HCT116 (cell line): ENCODE measurements around the gene RNPEPL1. TPM values are rescaled to one million over a fixed set of nuclear protein-coding genes. Genes with fewer than 3 reads are reported as not detected.

Experiments
- ATAC-seq: fragments of 200-7000 bp; cut with Tn5 transposase; 2 replicates; pipeline ENCODE4 v1.9.1; 2020; ENCODE audit warnings: mild to moderate bottlenecking, moderate library complexity
- BruUV-seq: library from RNA; stranded (reverse); fragments of 400-500 nt; replicated peaks from 2 replicates; lab custom pipeline; 2021; lab: Mats Ljungman, UMichigan
- CTCF ChIA-PET: fragments of 300-600 bp; sonication (Branson Sonifier 250); formaldehyde crosslinking; loops from one replicate; lab custom pipeline; 2021; ENCODE audit warnings: antibody characterized with exemption; lab: Charles Lee
- POLR2A ChIA-PET: fragments of 300-600, 350-600 bp; sonication (Branson Sonifier 250); formaldehyde crosslinking; loops from one replicate; lab custom pipeline; 2021; ENCODE audit warnings: antibody characterized with exemption; lab: Charles Lee
- RAD21 ChIA-PET, 2 experiments: fragments of 300-600 bp; sonication (Branson Sonifier 250); formaldehyde crosslinking; loops; one replicate each; lab custom pipeline; 2023; ENCODE audit warnings: low total read pairs in 2 of 2; ENCODE audit not compliant: uncharacterized antibody in 2 of 2, unreplicated experiment in 2 of 2, low non-redundant PET in 1 of 2; lab: Charles Lee
- DNase-seq: peaks from one replicate; pipeline ENCODE4 v3.0.0-alpha.2; 2010; ENCODE audit warnings: low read depth, low spot score
- H2AFZ ChIP-seq: fragments of 200-600 bp; shearing (Covaris generic), sonication (generic); 2 replicates; pipeline ENCODE4 v1.6.1; 2017; ENCODE audit warnings: low read depth, mixed run types, mixed read lengths, antibody characterized with exemption, low read length; ENCODE audit not compliant: poor library complexity, severe bottlenecking
- H3K27ac ChIP-seq: 2 replicates; pipeline ENCODE4 v1.5.1; 2012; ENCODE audit warnings: low read depth, low read length
- H3K27me3 ChIP-seq: fragments of 200-600 bp; sonication (generic); 2 replicates; pipeline ENCODE4 v1.6.1; 2016; ENCODE audit warnings: mixed run types, low read length, mixed read lengths; ENCODE audit not compliant: insufficient read depth
- H3K36me3 ChIP-seq, 2 experiments: fragments of 200-500 bp in 1 of 2; fragments of 200-600 bp in 1 of 2; sonication (Bioruptor generic) in 1 of 2; sonication (generic) in 1 of 2; 2 replicates each; pipeline versions ENCODE4 v1.5.1 to v1.6.1; 2014 to 2016; ENCODE audit warnings: low read length in 2 of 2, inconsistent platforms in 1 of 2, mixed read lengths in 1 of 2, mixed run types in 1 of 2; ENCODE audit not compliant: insufficient read depth in 2 of 2, control insufficient read depth in 1 of 2
- H3K4me1 ChIP-seq, 2 experiments: fragments of 200-600 bp in 1 of 2; sonication (generic) in 1 of 2; 2 replicates each; pipeline versions ENCODE4 v1.5.1 to v1.6.1; 2012 to 2017; ENCODE audit warnings: low read length in 2 of 2, inconsistent platforms in 1 of 2, mild to moderate bottlenecking in 1 of 2, mixed read lengths in 1 of 2, mixed run types in 1 of 2, moderate library complexity in 1 of 2; ENCODE audit not compliant: insufficient read depth in 2 of 2, control insufficient read depth in 1 of 2
- H3K4me2 ChIP-seq: fragments of 200-600 bp; sonication (generic); 2 replicates; pipeline ENCODE4 v1.6.1; 2017; ENCODE audit warnings: mixed run types, low read length, mixed read lengths
- H3K4me3 ChIP-seq, 2 experiments: fragments of 200-600 bp in 1 of 2; sonication (generic) in 1 of 2; replicated peaks in 1 of 2; 2 replicates each; pipeline ENCODE4 v1.5.1; 2011 to 2016; ENCODE audit warnings: low read length in 2 of 2, control low read depth in 1 of 2, low read depth in 1 of 2, mild to moderate bottlenecking in 1 of 2, mixed read lengths in 1 of 2, mixed run types in 1 of 2
- H3K79me2 ChIP-seq: fragments of 200-600 bp; sonication (generic); 2 replicates; pipeline ENCODE4 v1.6.1; 2017; ENCODE audit warnings: mild to moderate bottlenecking, mixed run types, low read length, moderate library complexity, mixed read lengths; ENCODE audit not compliant: insufficient read depth
- H3K9ac ChIP-seq: fragments of 200-600 bp; sonication (generic); 2 replicates; pipeline ENCODE4 v1.6.1; 2016; ENCODE audit warnings: low read length, mixed read lengths
- H3K9me2 ChIP-seq: fragments of 200-600 bp; sonication (generic), shearing (Covaris generic); 2 replicates; pipeline ENCODE4 v1.6.1; 2017; ENCODE audit warnings: mixed run types, mild to moderate bottlenecking, moderate library complexity; ENCODE audit not compliant: insufficient read depth
- H3K9me3 ChIP-seq, 2 experiments: fragments of 200-500 bp in 1 of 2; fragments of 200-600 bp in 1 of 2; sonication (Bioruptor generic) in 1 of 2; sonication (generic) in 1 of 2; 2 replicates each; pipeline ENCODE4 v1.6.1; 2014 to 2017; ENCODE audit warnings: low read length in 2 of 2, mixed read lengths in 2 of 2, inconsistent platforms in 1 of 2, low read depth in 1 of 2, mild to moderate bottlenecking in 1 of 2, mixed run types in 1 of 2, moderate library complexity in 1 of 2; ENCODE audit not compliant: control insufficient read depth in 1 of 2, insufficient read depth in 1 of 2
- H4K20me1 ChIP-seq: fragments of 200-600 bp; sonication (generic), shearing (Covaris generic); 2 replicates; pipeline ENCODE4 v1.6.1; 2017; ENCODE audit warnings: mixed run types, mild to moderate bottlenecking, moderate library complexity; ENCODE audit not compliant: insufficient read depth
- EGR1 ChIP-seq: IDR thresholded peaks from 2 replicates; pipeline ENCODE4 v1.6.1; 2012; ENCODE audit warnings: low read depth
- ELF1 ChIP-seq: IDR thresholded peaks from 2 replicates; pipeline ENCODE4 v1.6.1; 2012; ENCODE audit warnings: low read depth, borderline replicate concordance
- EZH2 ChIP-seq: fragments of 200-600 bp; sonication (generic); IDR thresholded peaks from 2 replicates; pipeline ENCODE4 v1.6.1; 2017; ENCODE audit warnings: antibody characterized with exemption, mixed run types
- EZH2phosphoT487 ChIP-seq: fragments of 200-600 bp; IDR thresholded peaks from 2 replicates; pipeline ENCODE4 v1.6.1; 2018; ENCODE audit warnings: antibody characterized with exemption, borderline replicate concordance
- FOSL1 ChIP-seq: IDR thresholded peaks from 2 replicates; pipeline ENCODE4 v1.6.1; 2012; ENCODE audit warnings: low read depth
- SIN3A ChIP-seq: IDR thresholded peaks from 2 replicates; pipeline ENCODE4 v1.6.1; 2012; ENCODE audit warnings: low read depth
- YY1 ChIP-seq: IDR thresholded peaks from 2 replicates; pipeline ENCODE4 v1.6.1; 2011; ENCODE audit warnings: low read length, low read depth, moderate library complexity, mild to moderate bottlenecking; ENCODE audit not compliant: insufficient replicate concordance; ENCODE audit errors: extremely low read depth
- ZFX ChIP-seq: fragments of 450-650 bp; IDR thresholded peaks from 2 replicates; pipeline ENCODE4 v1.6.1; 2017
- intact Hi-C: fragments of 100-400 bp; cut with micrococcal nuclease; formaldehyde crosslinking; loops from 2 replicates; pipeline ENCODE4 v1.10.0; 2022
- total RNA-seq: library from RNA; stranded (reverse); gene quantifications from one replicate; pipeline ENCODE4 v1.2.1, GENCODE V29; 2021; ENCODE audit not compliant: unreplicated experiment
- TF ChIP-seq, protein P1 (sequence below): IDR thresholded peaks from 2 replicates; pipeline ENCODE4 v1.6.1; 2012
- TF ChIP-seq, protein P2 (sequence below): IDR thresholded peaks from 2 replicates; pipeline ENCODE4 v1.6.1; 2012
- TF ChIP-seq, protein P3 (sequence below): IDR thresholded peaks from 2 replicates; pipeline ENCODE4 v1.6.1; 2011; ENCODE audit warnings: mild to moderate bottlenecking, low read length, moderate library complexity; ENCODE audit not compliant: insufficient replicate concordance; ENCODE audit errors: extremely low read depth

RNPEPL1 gene
- total RNA-seq, 1 experiment from 2014 or later, result 49.7 TPM

DNA sequence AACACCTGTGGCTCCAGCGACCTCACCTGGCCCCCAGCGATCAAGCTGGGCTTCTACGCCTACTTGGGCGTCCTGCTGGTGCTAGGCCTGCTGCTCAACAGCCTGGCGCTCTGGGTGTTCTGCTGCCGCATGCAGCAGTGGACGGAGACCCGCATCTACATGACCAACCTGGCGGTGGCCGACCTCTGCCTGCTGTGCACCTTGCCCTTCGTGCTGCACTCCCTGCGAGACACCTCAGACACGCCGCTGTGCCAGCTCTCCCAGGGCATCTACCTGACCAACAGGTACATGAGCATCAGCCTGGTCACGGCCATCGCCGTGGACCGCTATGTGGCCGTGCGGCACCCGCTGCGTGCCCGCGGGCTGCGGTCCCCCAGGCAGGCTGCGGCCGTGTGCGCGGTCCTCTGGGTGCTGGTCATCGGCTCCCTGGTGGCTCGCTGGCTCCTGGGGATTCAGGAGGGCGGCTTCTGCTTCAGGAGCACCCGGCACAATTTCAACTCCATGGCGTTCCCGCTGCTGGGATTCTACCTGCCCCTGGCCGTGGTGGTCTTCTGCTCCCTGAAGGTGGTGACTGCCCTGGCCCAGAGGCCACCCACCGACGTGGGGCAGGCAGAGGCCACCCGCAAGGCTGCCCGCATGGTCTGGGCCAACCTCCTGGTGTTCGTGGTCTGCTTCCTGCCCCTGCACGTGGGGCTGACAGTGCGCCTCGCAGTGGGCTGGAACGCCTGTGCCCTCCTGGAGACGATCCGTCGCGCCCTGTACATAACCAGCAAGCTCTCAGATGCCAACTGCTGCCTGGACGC is 61.9 kb downstream of the RNPEPL1 start:
- CTCF ChIA-PET, result no interaction called here
- RAD21 ChIA-PET, result no interaction called here

More for the DNA sequence above, 61.9 kb downstream of the RNPEPL1 start:
- Histone ChIP-seq H3K27ac (no peak overlapping the region), H3K79me2 (no peaks in the 10 kb centered on the region), H3K4me1 (no peaks in the 10 kb centered on the region), H3K4me2 (no peak overlapping the region), H2AFZ (no peak overlapping the region), H3K9ac (no peak overlapping the region), H3K9me3 (peaks cover 5 to 6% of the 10 kb centered on the region in 2 experiments; a peak in 2 of 4 replicates), H3K9me2 (no peaks in the 10 kb centered on the region), H4K20me1 (no peaks in the 10 kb centered on the region), H3K27me3 (no peaks in the 10 kb centered on the region), H3K36me3 (no peaks in the 10 kb centered on the region), H3K4me3 (no peak overlapping the region)
- no peak for DNase-seq
- intact Hi-C loops, result no loop called here
- TF ChIP-seq, protein P1, sequence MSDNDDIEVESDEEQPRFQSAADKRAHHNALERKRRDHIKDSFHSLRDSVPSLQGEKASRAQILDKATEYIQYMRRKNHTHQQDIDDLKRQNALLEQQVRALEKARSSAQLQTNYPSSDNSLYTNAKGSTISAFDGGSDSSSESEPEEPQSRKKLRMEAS, result no peak
- TF ChIP-seq FOSL1 (no peak), YY1 (no peak), EGR1 (no peak), SIN3A (no peak), EZH2phosphoT487 (no peak), EZH2 (no peak), ELF1 (no peak), ZFX (no peak)
- TF ChIP-seq, protein P2, sequence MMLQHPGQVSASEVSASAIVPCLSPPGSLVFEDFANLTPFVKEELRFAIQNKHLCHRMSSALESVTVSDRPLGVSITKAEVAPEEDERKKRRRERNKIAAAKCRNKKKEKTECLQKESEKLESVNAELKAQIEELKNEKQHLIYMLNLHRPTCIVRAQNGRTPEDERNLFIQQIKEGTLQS, result no peak
- TF ChIP-seq, protein P3, sequence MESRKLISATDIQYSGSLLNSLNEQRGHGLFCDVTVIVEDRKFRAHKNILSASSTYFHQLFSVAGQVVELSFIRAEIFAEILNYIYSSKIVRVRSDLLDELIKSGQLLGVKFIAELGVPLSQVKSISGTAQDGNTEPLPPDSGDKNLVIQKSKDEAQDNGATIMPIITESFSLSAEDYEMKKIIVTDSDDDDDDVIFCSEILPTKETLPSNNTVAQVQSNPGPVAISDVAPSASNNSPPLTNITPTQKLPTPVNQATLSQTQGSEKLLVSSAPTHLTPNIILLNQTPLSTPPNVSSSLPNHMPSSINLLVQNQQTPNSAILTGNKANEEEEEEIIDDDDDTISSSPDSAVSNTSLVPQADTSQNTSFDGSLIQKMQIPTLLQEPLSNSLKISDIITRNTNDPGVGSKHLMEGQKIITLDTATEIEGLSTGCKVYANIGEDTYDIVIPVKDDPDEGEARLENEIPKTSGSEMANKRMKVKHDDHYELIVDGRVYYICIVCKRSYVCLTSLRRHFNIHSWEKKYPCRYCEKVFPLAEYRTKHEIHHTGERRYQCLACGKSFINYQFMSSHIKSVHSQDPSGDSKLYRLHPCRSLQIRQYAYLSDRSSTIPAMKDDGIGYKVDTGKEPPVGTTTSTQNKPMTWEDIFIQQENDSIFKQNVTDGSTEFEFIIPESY, result no peak
- no peak for ATAC-seq
- POLR2A ChIA-PET, result no interaction called here
- BruUV-seq, result no TSS peak

Other genes starting within 250 kb of the RNPEPL1 start
- 79.1 TPM for gene GPC1, start 132.8 kb upstream of the RNPEPL1 start, total RNA-seq
- gene ANKMY1, start 10.5 kb upstream of the RNPEPL1 start, total RNA-seq, result 28.3 TPM
- gene DUSP28, start 8.1 kb upstream of the RNPEPL1 start, total RNA-seq, result 5.6 TPM
- 40.7 TPM for gene CAPN10, start 18.2 kb downstream of the RNPEPL1 start, total RNA-seq
- 4.2 TPM for gene GPR35, start 57.0 kb downstream of the RNPEPL1 start, total RNA-seq
- gene AQP12B, start 114.4 kb downstream of the RNPEPL1 start, total RNA-seq, result not detected
- gene AQP12A, start 123.4 kb downstream of the RNPEPL1 start, total RNA-seq, result not detected